Vagina (tissue), 2 donors: ENCODE results near the gene CMTM4.
"Not testable (repeated sequence)": the region's sequence is repeated elsewhere in the genome, so short reads cannot be mapped to it uniquely, and the experiment has no call there.

Experiments used
- CTCF ChIP-seq, 3 experiments: fragments of 450-650 bp in 2 of 3; fragments of 200-600 bp in 1 of 3; sonication (generic) in 1 of 3; IDR thresholded peaks; one replicate each; pipeline ENCODE4 v1.5.1; 2017 to 2019; ENCODE audit warnings: antibody characterized with exemption in 3 of 3, mild to moderate bottlenecking in 2 of 3, moderate library complexity in 2 of 3
- POLR2AphosphoS5 ChIP-seq, 2 donors: sonication (generic); formaldehyde crosslinking; IDR thresholded peaks; one replicate each; pipeline ENCODE4 v1.9.0; 2017; ENCODE audit warnings: antibody characterized with exemption in 2 of 2, mild to moderate bottlenecking in 2 of 2, low read depth in 1 of 2; ENCODE audit not compliant: insufficient read depth in 1 of 2

GRCh38 chr16:66627611-66628378 lies 68.7 kb downstream of the CMTM4 start:
- TF ChIP-seq CTCF (IDR thresholded peaks at IDR 0.05); POLR2AphosphoS5 (IDR thresholded peaks at IDR 0.05; ENCODE audit: insufficient read depth in 1 of 2, low read depth in 1 of 2): not testable (repeated sequence)
